LNCaP clone FGC (cell line): ENCODE data around the gene COQ4.
A peak's percentile ranks its signal among the peaks of the same experiment; 100 is the strongest.

Experiments used
- DNase-seq: peaks from one replicate; pipeline ENCODE4 v3.0.0-alpha.2; 2011; ENCODE audit warnings: low read depth
- H3K4me3 ChIP-seq: 2 replicates; pipeline ENCODE4 v1.5.1; 2011; ENCODE audit warnings: mild to moderate bottlenecking, low read depth, low read length, control low read depth
- TF ChIP-seq, protein P1 (sequence below): IDR thresholded peaks from 2 replicates; pipeline ENCODE4 v1.5.1; 2012; ENCODE audit warnings: mild to moderate bottlenecking; ENCODE audit not compliant: control insufficient read depth, insufficient read depth; ENCODE audit errors: extremely low read depth

COQ4 gene

DNA sequence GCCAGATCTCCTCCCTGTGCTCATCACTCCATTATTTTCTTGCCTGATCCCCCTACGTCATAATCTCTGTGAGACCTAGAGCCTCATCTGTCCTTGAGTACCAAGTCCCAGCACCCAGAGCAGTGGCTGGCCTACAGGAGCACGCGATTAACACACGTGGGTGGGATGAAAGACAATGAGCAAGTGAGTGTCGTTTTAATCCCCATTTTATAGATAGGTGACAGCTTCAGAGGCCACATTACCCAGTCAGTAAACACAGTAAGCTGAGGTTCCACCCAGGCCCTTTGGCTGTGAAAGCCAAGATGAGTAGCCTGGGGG, 17.7 kb upstream of the COQ4 start:
- no peak for DNase-seq

DNA sequence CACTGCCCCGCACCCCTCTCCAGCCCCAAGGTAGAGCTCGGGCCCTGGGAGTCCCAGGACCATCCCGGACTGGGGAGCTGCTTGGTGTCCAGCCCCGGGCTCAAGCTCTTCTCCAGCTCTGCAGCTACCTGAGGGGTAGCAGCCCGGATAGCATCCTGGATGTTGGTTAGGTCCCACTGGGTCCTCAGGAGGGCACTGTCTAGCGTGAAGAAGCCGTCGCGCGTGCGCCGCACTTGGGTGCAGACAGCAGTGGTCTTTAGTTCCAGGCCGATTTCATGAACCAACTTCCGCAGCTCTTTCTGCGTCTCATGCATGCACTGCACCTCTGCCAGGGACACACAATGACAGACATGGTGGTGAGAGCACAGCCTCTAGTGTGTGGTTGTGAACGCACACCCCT, 13.1 kb upstream of the COQ4 start:
- TF ChIP-seq, protein P1, sequence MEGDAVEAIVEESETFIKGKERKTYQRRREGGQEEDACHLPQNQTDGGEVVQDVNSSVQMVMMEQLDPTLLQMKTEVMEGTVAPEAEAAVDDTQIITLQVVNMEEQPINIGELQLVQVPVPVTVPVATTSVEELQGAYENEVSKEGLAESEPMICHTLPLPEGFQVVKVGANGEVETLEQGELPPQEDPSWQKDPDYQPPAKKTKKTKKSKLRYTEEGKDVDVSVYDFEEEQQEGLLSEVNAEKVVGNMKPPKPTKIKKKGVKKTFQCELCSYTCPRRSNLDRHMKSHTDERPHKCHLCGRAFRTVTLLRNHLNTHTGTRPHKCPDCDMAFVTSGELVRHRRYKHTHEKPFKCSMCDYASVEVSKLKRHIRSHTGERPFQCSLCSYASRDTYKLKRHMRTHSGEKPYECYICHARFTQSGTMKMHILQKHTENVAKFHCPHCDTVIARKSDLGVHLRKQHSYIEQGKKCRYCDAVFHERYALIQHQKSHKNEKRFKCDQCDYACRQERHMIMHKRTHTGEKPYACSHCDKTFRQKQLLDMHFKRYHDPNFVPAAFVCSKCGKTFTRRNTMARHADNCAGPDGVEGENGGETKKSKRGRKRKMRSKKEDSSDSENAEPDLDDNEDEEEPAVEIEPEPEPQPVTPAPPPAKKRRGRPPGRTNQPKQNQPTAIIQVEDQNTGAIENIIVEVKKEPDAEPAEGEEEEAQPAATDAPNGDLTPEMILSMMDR = no peak
- DNase-seq = no peak
- no peak overlapping the region for H3K4me3 ChIP-seq

More for the DNA sequence above, 17.7 kb upstream of the COQ4 start:
- no peak overlapping the region for H3K4me3 ChIP-seq
- TF ChIP-seq, protein P1 = no peak

DNA sequence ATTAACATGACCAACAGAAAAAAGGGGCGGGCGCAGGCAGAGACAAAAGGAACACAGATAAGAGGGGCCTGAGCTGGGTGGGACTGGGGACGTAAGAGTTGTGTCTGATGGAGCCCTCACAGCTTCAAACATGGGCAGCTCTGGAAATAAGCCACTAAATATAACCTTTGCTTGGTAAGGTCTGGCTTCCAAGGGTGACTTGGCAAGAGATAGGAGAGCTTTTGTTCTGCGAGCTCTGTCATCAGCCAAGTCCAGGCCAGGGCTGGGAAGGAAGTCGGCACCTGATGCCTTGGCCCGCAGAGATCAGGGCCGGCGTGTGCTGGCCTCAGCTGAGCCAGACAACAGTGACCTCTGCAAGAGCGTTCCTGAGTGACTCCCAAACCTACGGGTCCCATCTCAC, 12.2 kb upstream of the COQ4 start:
- no peak overlapping the region for H3K4me3 ChIP-seq
- no peak for DNase-seq
- TF ChIP-seq, protein P1 = no peak

DNA sequence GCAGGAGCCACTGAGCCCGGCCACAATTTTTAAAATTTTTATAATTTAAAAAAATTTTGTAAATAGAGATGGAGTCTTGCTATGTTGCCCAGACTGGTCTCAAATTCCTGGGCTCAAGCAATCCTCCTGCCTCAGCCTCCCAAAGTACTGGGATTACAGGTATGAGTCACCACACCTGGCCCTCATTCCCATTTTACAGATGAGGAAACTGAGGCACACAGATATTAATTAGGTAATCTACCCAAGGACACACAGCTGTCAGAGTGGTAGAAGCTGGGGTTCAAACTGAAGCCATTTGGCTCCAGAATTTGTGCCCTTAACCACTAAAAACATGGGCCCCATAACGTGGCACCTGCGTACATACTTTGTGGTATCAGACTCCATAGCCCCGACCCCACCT, 7.9 kb upstream of the COQ4 start:
- TF ChIP-seq, protein P1 = no peak

DNA sequence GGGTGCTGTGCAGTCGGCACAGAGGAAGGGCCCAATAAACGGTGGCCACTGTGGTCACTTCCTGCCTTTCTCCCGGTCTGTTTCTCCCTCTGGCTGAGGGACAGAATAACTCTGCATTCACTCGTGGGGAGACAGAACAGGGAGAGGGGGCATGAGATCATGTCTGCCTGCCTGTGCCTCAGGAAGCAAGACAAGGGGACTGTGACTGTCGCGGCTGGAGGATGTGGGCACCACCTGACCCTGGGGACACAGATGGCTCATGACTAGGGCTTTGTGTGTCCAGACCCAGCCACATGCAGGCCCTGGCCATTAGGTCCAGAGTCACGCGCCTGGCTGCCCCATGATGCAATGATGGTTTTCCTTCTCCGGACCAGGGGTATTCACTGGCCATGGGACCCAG, 6.2 kb upstream of the COQ4 start:
- H3K4me3 ChIP-seq = no peak overlapping the region
- TF ChIP-seq, protein P1 = no peak
- no peak for DNase-seq

More for the DNA sequence above, 7.9 kb upstream of the COQ4 start:
- DNase-seq = no peak
- H3K4me3 ChIP-seq = no peak overlapping the region

DNA sequence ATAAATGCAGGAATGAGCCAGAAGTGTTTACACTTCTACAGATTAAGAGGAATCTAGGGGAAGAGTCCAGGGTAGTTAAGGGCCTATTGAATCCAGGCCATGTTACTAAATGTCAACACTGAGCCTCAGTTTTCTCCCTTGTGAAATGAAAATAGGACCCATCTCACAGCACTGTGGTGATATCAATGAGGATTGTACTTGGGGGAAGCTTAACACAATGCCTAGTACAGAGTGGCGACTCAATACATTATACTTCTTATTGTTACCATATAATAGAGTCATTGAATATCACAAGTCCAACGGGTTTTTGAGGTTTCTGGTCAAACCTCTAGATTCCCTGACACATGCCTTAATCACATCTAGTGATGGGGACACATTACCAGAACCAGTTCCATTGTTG, 5.0 kb upstream of the COQ4 start:
- no peak overlapping the region for H3K4me3 ChIP-seq
- no peak for DNase-seq
- TF ChIP-seq, protein P1 = no peak

DNA sequence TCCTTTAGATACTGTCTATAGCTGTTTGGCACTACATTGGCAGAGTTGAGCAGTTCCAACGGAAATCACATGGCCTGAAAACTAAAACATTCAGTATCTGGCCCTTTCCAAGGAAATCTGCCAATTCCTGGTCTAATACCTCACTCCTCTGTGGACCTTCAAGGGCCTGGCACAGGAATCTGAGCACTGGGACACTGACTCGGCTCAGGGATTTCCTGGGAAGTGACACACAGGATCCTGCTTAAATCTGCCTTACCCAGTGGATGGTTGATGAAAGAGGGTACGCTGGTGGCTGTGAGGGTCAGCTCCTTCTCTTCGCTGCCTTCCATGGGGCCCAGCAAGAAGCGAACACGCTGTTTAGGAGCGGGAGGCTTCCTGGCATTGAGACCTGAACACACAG, 1.3 kb upstream of the COQ4 start:
- DNase-seq = no peak
- H3K4me3 ChIP-seq = peak overlapping the region; percentile 95
- TF ChIP-seq, protein P1 = no peak
